Esophagus muscularis mucosa (tissue), 4 donors: ENCODE results near the gene MCF2L2.

Experiments
- CTCF ChIP-seq, 3 experiments: fragments of 200-600 bp in 2 of 3; fragments of 450-650 bp in 1 of 3; sonication (generic) in 2 of 3; IDR thresholded peaks; one replicate each; pipeline ENCODE4 v1.5.1; 2017 to 2019; ENCODE audit warnings: antibody characterized with exemption in 3 of 3, mild to moderate bottlenecking in 2 of 3, moderate library complexity in 1 of 3
- EP300 ChIP-seq: sonication (generic); formaldehyde crosslinking; IDR thresholded peaks from one replicate; pipeline ENCODE4 v1.6.1; 2017; ENCODE audit warnings: antibody characterized with exemption
- POLR2AphosphoS5 ChIP-seq, 2 donors: sonication (generic); formaldehyde crosslinking; IDR thresholded peaks; one replicate each; pipeline ENCODE4 v1.6.1; 2017; ENCODE audit warnings: antibody characterized with exemption in 2 of 2

DNA sequence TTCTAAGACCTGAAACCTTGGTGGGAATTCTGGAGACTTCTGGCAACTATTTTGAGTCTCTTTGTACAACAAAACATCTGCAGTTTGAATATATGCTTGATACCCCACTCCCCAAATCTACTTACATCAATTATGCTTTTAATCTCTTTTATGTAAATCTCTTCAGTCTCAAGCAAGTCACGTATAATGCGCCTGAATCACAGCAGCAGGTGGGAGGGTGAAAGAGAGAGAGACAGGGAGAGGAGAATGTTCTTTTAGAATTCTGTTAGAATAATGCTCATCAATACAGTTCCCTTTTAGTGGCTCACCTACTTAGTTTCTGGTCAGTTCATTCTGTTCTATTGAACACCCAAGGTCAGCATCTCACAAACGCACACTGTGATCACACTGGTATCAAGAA lies 197.6 kb downstream of the MCF2L2 start:
- TF ChIP-seq CTCF (IDR thresholded peaks at IDR 0.05) (no peak), POLR2AphosphoS5 (IDR thresholded peaks at IDR 0.05) (no peak), EP300 (no peak)
